Measurements from ENCODE around the gene ESD. TPM values are rescaled to one million over a fixed set of nuclear protein-coding genes. Genes with fewer than 3 reads are reported as not detected.
"Not testable (repeated sequence)": the region's sequence is repeated elsewhere in the genome, so short reads cannot be mapped to it uniquely, and the experiment has no call there.

ESD gene
- total RNA-seq, 1 donor from 2014 or later, result 113 TPM

DNA sequence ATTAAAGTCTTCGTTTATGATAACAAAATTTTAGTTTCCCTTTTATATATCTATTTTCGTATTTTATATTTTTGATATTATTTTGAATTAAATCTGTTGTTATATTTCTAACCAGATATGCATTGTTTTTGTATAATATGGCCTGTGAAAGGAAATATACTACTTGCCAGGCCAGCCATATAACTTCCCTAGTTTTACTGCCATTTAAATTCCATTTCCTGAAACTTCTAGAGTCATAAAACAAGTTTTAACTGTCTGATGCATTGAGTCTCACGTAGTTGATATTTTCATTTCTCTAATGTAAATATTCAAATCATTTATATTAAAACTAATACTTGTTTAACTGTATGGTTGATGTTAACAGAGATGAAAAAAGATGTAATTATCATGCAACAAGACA, 13.5 kb downstream of the ESD start:
- no peak for DNase-seq

DNA sequence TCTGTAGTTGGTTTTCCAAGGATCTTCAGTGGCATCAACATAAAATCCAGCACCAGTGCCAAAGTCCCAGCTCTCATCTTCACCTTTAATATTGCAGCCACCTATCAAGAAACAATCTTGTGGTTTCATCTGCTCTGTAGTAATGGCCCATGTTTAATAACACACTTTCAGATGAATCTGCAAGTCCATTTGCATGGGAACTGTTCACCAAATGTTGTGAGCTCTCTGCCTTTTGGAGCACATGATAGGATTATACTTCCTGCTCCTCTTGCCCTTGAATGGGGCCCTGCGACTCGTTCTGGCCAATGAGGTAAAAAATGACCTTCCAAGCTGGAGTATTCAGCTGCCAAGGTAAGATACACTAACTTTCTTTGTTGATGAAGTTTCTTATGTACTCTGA, 14.3 kb downstream of the ESD start:
- DNase-seq, result no peak

DNA sequence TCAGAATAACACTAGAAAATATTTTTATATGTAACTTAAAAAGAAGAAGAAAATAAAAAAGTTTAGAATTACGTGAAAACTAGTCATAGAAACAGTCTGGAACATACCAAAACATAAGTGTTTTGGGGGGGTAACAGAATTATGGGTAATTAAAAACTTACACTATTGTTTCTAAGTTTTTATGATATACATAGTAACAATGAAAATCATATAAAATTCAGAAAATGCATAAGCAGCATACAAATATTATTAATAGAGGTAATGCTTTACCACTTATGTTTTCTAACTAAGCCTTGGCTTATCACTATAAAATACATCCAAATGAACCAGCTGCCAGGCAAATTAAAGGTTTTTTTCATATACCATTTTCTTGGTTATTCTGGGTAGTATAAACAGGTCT, 14.9 kb downstream of the ESD start:
- no peak for DNase-seq

DNA sequence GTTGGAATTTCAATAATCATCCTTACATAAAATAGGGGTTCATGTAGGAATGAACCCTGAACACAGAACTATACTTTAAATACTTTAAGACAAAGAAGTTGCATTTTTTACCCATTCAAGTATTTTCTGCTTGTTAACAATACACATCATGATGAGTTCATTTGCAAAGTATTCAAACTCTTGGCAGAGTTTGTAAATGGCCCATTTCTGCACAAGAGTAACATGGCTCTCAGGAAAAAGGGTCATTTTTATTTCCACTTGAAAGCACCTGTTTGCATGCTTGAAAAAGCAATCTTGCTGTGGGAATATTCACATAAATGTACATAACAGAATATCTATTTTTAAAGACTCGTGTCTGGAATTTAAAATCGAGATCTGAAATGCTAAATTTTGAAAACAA, 18.1 kb downstream of the ESD start:
- DNase-seq, result no peak

DNA sequence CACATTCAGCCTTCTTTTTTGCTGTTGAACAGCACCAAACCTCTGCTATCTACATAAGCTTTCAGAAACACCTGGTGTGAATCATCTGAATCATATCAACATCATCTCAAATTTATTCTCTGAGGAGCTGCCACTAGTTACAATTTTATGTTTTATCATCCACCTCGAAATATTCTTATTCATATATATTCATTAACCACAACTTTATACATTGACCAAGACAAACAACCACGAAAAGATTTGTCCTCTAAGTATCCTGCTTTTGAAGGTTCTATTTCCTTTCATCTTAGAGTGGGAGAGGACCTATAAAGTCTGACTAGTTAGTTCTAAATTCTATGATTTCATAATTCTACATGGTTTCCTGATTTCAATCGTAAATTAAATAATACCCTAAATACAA, 18.9 kb downstream of the ESD start:
- no peak for DNase-seq

DNA sequence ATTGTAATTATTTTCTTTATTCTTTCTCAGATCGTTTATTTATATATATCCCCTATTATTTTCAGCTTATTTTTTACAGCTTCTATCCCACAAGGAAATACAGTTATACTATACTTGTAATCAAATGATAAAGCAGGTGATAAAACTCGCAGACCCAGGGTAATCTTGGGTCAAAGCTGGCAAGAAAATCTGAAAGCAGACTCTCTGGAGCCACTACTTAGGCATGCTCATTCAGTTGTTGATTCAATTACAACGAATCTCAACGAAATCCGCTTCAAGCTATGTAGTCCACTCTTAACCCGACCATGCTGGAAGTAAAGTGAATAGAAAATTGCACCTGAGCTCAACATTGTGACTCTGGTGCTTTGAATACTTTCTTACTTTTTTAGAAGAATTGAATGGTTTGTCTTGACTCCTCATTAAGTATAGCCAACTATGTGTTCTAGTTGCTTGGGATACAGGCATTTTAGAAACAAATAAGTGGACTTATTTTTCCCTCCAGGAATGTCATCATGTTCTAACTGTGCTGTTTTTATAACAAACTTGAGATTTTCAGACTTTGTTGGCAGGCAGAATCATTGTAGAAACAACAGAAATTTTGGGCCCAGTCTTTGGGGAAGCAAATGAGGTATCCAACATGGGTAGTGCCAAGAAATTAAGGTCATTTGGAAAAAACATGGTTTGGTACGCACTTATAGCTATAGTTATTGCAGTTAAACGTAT, 21.4 kb downstream of the ESD start:
- no peak for DNase-seq

DNA sequence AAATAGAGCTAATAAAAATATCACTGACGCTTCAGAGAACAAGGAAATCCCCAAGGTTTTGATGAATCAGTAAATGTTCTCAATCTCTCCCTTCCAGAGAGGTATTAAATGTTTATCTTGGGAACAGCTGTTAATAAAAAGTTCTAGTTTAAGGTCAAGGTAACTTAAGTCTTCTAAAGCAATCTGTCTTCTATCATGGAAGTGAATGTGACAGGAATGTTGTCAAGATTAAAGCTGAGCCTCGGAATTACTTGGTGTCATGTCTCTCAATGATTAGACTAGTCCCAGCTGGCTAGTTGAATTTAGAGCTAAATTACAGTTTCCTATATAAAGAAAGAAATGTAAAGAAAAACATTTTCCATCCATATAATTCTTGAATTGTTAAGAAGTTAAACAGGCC, 23.4 kb downstream of the ESD start:
- DNase-seq, result no peak

DNA sequence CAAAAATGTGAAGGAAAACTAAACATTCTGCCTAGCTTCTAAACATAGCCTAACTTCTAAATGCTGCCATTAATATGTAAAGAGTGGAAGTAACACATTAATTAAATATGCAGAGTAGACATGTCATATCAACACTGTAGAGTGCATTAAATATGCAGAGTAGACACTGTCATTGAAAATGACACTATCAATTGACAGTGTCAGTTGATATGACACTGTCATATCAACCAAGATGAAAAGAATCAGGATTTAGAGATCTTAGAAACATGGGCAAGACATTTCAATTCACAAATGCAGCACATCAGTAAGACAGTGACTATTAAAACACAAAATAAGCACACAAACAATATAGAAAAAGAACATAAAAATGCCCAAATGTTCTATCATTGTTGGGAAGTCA, 25.3 kb downstream of the ESD start:
- no peak for DNase-seq

DNA sequence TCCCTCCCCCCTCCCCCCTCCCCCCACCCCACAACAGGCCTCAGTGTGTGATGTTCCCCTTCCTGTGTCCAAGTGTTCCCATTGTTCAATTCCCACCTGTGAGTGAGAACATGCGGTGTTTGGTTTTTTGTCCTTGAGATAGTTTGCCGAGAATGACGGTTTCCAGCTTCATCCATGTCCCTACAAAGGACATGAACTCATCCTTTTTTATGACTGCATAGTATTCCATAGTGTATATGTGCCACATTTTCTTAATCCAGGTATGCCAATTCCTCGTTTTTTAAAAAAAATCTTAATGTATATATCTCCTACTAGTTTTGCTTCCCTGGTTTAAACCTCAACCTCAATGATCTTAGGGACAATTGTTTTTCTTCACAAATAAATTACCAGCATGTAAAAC, 27.0 kb downstream of the ESD start:
- DNase-seq, result not testable (repeated sequence)

DNA sequence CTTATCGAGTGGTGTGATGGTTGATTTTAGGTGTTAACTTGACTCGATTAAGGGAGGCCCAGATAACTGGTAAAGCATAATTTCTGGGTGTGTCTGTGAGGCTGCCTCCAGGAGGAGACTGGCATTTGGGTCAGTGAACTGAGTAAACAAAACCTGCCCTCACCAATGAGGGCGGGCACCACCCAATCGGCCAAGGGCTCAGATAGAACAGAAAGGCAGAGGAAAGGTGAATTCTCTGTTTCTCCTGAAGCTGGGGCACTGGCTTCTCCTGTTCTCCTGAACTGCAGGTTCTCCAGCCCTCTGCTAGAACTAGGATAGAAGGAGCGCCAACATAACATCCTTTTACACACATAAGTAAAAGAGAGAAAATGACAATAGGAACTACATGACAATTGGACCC, 35.1 kb downstream of the ESD start:
- no peak for DNase-seq

DNA sequence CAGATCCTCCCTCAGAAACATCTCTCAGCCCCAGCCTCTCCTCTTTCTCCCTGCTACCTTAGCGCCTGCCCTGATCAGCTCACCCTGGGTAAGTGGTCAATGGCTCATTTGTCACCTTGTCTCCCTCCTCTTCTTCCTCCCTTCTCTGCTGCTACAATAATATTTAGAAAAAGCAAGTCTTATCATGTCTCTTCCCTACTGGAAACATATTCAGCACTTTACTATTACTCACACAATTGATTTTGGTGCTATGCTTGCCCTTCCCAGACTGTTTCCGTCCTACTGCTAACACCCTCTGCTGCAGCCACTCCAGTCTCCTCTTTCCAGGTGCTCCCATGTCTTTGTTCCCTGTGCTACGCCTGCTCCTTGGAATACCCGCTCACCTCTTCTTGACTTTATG, 35.8 kb downstream of the ESD start:
- no peak for DNase-seq

DNA sequence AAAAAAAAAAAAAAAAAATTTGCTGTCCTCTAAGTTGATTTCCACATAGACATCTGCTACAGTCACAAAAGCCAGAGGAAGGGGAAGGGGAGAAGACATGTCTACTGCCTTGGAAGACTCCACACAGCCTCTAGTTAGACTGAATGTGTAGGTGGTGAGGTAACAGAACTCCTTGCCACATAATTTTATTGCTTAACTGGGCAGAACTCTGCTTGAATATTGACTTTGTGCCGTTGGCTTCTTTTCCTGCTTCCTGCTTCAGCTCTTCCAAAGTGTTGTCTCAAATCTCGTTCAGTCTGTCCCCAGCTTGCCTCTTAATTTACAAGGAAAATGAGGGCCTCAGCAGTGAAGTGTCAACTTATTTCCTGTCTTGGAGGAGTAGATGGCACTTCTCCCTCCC, 37.1 kb downstream of the ESD start:
- DNase-seq, result no peak

DNA sequence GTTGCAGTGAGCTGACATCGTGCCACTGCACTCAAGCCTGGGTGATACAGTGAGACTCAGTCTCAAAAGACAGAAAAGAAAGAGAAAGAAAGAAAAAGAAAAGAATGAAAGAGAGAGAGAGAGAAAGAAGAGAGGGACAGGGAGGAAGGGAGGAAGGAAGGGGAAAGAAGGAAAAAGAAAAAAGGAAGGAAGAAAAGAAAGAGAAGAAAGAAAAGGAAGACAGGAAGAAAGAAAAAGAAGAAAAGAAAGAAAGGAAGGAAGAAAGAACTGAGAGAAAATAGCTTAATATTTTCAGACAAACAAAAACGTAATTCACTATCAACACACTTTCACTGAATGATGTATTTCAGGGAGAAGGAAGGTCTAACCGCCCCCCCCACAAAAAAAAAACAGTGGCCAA, 39.3 kb downstream of the ESD start:
- no peak for DNase-seq

DNA sequence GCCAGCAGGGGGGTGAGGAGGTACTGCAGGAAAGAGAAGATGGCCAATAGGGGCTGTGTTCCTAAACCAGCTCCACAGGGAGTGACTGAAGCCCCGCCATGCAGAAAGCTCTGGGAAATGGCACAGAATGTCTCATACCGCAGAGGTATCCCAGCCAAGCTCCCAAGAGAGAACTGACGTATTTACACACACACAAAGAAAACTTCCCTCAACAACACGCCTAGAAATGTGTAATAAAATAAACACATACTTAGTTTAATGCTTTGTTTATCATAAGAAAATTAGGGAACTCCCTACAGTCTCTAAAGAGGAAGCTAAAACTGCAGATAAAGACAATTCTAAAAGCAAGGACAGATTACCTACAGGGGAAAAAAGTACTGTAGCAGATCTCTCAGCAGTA, 40.0 kb downstream of the ESD start:
- DNase-seq, result no peak

DNA sequence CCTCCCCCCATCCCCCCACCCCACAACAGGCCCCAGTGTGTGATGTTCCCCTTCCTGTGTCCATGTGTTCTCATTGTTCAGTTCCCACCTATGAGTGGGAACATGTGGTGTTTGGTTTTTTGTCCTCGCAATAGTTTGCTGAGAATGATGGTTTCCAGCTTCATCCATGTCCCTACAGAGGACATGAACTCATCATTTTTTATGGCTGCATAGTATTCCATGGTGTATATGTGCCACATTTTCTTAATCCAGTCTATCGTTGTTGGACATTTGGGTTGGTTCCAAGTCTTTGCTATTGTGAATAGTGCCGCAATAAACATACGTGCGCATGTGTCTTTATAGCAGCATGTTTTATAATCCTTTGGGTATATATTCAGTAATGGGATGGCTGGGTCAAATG, 41.5 kb downstream of the ESD start:
- DNase-seq, result not testable (repeated sequence)

DNA sequence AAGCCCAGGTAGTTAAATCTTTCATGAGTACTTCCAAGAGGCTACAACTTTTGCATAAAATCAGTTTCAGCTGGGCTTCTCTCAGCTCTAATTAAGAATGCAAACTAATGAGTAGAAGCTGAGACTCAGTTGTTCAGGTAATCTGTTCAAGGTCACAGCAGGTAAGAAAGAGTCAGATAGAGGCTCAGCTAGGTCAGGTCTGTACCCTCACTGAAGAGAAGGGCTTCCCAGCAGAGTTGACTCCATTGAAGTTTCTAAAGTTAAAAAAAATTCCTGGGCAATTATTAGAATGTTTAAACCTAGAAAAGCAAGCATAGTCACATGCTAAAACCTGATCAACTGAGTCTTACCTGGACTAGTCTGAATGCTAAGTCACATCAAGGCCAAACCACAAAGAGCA, 42.1 kb downstream of the ESD start:
- no peak for DNase-seq

DNA sequence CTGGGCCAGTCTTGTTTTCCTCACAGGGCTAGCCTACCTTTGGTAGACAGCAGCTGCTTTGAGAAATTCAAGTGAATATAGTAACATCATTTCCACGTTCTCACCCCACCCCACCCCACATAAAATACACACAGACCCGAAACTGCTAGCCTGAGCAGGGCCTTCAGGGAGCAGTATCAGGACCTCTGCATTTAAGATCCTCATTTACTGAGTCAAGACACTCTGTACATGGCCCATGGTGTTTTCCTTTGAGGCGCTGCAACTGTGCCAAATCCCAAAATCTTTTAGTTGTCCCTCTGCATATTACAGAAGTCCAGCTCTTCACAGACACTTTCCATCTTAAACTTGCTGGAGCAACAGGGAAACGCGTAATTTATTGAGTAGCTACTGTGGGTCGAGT, 43.0 kb downstream of the ESD start:
- DNase-seq, result no peak

DNA sequence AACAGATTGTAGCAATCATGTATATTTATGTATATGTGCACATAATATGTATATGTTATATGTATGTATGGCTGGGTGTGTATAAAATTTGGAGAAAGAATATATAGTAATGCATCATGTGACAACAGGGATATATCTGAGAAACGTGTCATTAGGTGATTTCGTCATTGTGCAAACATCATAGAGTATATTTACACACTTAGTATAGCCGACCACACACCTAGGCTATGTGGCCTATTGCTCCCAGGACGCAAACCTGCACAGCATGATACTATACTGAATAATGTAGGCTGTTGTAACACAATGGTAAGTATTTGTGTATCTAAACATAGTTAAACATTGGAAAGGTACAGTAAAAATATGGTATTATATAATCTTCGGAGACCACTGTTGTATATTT, 43.8 kb downstream of the ESD start:
- no peak for DNase-seq

DNA sequence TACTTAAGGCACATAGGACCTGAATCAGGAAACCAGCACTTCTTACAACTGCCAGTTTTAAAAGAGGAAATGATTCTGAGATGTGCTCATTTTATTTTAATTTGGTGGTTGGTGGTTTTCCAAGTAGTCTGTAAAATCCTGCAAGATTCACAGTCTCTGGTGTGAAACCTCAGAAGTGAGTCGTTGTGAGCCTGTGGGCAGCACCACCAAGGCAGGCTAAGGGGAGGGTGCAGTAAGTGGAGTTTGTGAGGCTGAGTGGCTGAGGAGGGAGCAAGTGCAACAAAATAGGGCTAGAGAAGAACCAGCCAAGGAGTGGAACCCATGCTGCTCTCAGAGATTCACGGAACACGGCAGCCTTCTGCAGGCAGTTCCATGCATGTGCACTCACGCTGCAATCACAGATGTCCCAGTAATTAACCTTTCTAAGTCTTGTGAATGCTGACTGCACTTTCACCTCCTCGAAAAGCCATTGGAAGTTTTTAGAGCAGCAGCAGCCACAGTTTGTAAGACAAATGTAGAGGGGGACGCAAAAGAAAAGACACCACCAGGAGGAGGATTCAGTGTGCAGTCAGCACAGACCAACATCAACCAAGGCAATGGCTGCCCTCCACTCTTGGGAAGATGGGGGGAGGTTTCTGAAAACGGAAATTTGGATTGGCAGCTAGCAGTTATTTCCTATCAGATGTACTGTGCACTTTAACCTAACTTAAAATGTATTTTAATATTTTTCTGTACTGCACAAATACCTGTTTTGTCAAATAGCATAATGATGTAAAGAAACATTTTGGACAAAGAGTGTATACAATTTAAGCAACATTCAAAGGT, 44.9 kb downstream of the ESD start:
- DNase-seq, result no peak

DNA sequence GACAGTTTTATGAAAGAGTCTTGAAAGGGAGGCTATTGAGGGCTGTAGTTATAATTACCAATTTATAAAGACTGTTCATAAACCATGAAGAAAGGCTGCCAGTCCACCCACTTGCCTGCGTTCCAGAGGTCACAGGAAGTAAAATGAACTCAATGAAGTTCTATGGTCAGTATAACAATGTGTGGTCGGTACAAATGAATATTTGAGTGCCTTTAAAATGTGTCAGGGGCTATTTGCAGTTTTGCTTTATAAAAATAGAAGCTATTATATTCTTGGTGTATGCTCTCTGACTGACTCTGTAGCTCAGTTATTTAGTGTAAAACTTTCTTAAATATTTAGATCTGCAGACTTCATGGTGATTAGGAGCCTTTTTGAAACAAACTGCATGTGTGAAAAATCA, 47.0 kb downstream of the ESD start:
- no peak for DNase-seq

DNA sequence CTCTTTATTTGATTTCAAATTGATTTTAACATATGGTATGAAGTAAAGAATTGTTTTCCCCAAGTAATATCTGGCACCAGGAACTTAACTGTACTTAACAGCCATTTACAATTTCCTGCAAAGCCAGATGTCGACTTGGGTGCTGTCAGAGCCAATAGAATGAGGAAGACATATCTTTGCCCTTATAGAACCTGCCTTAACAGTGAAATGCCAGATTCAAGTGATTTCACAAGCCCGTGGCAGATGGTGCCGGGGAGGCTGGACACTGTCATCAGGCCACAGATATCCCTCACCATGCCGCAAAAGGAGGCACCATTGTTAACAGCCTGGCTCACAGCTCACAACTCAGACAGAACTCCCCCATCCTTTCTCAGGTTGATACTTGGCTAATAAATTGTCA, 48.7 kb downstream of the ESD start:
- no peak for DNase-seq

DNA sequence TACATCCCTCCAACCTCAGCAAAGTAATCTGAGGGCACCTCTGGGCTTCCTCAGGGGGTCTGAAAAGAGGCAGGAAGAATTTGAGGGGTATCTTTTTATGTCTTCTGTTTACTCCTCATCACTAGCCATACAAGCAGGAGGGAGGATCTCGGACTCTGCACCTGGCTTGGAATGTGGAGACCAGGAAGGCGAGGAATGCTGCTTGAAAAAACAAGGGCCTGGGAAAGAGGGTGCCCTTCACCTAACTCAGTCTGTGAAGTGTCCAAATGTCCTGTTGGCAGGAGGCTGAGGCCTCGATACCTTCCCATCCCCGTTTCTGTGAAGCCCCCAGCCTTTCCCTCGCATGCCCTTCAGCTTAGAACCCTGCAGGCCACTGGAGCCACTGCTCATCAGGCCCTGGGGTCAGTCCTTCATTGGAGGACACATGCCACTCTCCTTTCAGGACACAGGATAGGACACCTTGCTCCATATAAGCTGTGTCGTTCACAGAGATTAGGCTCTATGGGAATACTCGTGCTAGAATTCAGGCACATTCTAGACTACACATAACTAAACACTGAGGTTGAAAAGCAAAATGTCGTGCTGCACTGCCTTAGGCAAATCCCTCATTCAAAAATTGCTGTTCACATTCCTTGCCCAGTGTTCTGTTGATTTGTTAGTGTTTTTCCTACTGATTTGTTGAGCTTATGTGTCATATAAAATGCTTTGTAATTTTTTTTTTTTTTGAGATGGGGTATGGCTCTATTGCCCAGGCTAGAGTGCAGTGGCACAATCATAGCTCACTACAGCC, 49.7 kb downstream of the ESD start:
- no peak for DNase-seq

DNA sequence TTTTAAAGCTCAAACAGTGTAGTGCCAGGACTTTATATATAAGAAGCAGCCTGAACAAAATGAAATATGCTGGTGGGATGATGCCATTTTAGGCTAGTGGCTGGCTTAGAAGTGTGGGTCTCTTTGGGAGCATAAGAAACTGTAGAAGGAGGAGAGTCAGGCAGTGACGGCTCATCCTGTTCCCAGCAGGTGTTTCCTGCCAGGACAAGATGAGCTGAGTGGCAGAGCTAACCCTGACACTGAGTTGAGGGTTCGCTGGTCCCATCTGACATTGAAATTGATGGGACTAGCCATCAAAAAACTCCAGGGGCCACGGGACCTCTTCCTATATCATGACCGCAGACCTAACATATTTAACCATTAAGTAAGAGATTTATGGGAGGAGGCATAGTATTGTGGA, 51.3 kb downstream of the ESD start:
- no peak for DNase-seq

Measured in skin of body (tissue), 2 donors.